Endothelial cell of umbilical vein (primary cell): ENCODE results near the gene NR1I3. TPM values are rescaled to one million over a fixed set of nuclear protein-coding genes. Genes with fewer than 3 reads are reported as not detected.
"Not testable (repeated sequence)": the region's sequence is repeated elsewhere in the genome, so short reads cannot be mapped to it uniquely, and the experiment has no call there.

Experiments
- BruUV-seq: library from RNA; stranded (reverse); fragments of 400-500 nt; replicated peaks from 2 replicates; lab custom pipeline; 2021; lab: Mats Ljungman, UMichigan
- CTCF ChIA-PET: fragments of 300-600, 350-600 bp; sonication (Branson Sonifier 250); formaldehyde crosslinking; loops from one replicate; lab custom pipeline; 2021; ENCODE audit warnings: antibody characterized with exemption, inconsistent platforms; lab: Charles Lee
- POLR2A ChIA-PET: fragments of 300-600, 350-600 bp; sonication (Branson Sonifier 250); formaldehyde crosslinking; loops from one replicate; lab custom pipeline; 2021; ENCODE audit warnings: antibody characterized with exemption, inconsistent platforms; lab: Charles Lee
- DNase-seq: peaks from one replicate; pipeline ENCODE4 v3.0.0-alpha.2; 2011; ENCODE audit warnings: low read depth, low spot score
- FAIRE-seq: peaks from 2 replicates; lab custom pipeline; 2011; peaks lifted over from hg19 to GRCh38; lab: Jason Lieb, UNC
- H2AFZ ChIP-seq: 2 replicates; pipeline ENCODE4 v1.6.0; 2012; ENCODE audit warnings: low read depth, low read length, control low read depth, inconsistent platforms
- H3K27ac ChIP-seq: 2 replicates; pipeline ENCODE4 v1.5.1; 2011; ENCODE audit warnings: low read depth, mild to moderate bottlenecking, control low read depth, low read length, moderate library complexity; ENCODE audit not compliant: insufficient read depth
- H3K27me3 ChIP-seq, 2 experiments: 2 replicates each; pipeline versions ENCODE4 v1.6.0 to v1.6.1; 2011; ENCODE audit warnings: low read length in 2 of 2, mixed read lengths in 1 of 2; ENCODE audit not compliant: control insufficient read depth in 2 of 2, insufficient read depth in 2 of 2
- H3K36me3 ChIP-seq, 2 experiments: 2 replicates in 1 of 2; 3 replicates in 1 of 2; pipeline ENCODE4 v1.5.1; 2011; ENCODE audit warnings: low read length in 2 of 2, mild to moderate bottlenecking in 1 of 2, moderate library complexity in 1 of 2; ENCODE audit not compliant: control insufficient read depth in 2 of 2, insufficient read depth in 2 of 2; ENCODE audit errors: extremely low read depth in 1 of 2
- H3K4me1 ChIP-seq: 3 replicates; pipeline ENCODE4 v1.5.1; 2011; ENCODE audit warnings: mild to moderate bottlenecking, low read length; ENCODE audit not compliant: control insufficient read depth, insufficient read depth; ENCODE audit errors: extremely low read depth
- H3K4me2 ChIP-seq: 2 replicates; pipeline ENCODE4 v1.6.1; 2011; ENCODE audit warnings: low read length, control low read depth, mixed read lengths; ENCODE audit not compliant: insufficient read depth
- H3K4me3 ChIP-seq, 3 experiments: fragments of 200-600 bp in 1 of 3; sonication (generic), shearing (Covaris generic) in 1 of 3; replicated peaks in 1 of 3; 2 replicates each; pipeline ENCODE4 v1.5.1; 2011 to 2016; ENCODE audit warnings: control low read depth in 3 of 3, low read length in 3 of 3, mild to moderate bottlenecking in 2 of 3, inconsistent platforms in 1 of 3, low read depth in 1 of 3, moderate library complexity in 1 of 3; ENCODE audit not compliant: insufficient read depth in 1 of 3
- H3K79me2 ChIP-seq: 2 replicates; pipeline ENCODE4 v1.6.0; 2012; ENCODE audit warnings: low read length, inconsistent platforms; ENCODE audit not compliant: control insufficient read depth, insufficient read depth
- H3K9ac ChIP-seq: replicated peaks from 2 replicates; pipeline ENCODE3; 2011; ENCODE audit warnings: low read length, control low read depth; ENCODE audit not compliant: insufficient read depth; ENCODE audit errors: extremely low read depth
- H3K9me1 ChIP-seq: replicated peaks from 3 replicates; pipeline ENCODE4 v1.6.0; 2011; ENCODE audit warnings: mild to moderate bottlenecking, low read length; ENCODE audit not compliant: control insufficient read depth, insufficient read depth; ENCODE audit errors: extremely low read depth
- H3K9me3 ChIP-seq: replicated peaks from 2 replicates; pipeline ENCODE4 v1.5.1; 2012; ENCODE audit warnings: low read length, inconsistent platforms; ENCODE audit not compliant: control insufficient read depth, insufficient read depth
- H4K20me1 ChIP-seq: replicated peaks from 2 replicates; pipeline ENCODE3; 2011; ENCODE audit warnings: mild to moderate bottlenecking, low read length; ENCODE audit not compliant: control insufficient read depth, insufficient read depth; ENCODE audit errors: extremely low read depth
- dilution Hi-C: fragments of 300-500 bp; cut with MboI; formaldehyde crosslinking; loops from one replicate; pipeline ENCODE4 v1.15.0; 2019; ENCODE audit warnings: low sequenced_read_pairs; ENCODE audit not compliant: extremely low pct_ligation_motif_present
- intact Hi-C: fragments of 100-400 bp; cut with micrococcal nuclease; formaldehyde crosslinking; loops from one replicate; pipeline ENCODE4 v1.10.0; 2022
- polyA plus RNA-seq, 4 experiments: library from polyadenylated mRNA; depleted of rRNA in 3 of 4; stranded (reverse) in 3 of 4; unstranded in 1 of 4; fragments of >200 nt; gene quantifications; 2 replicates each; pipeline versions ENCODE4 v1.2.1 to v1.2.3, GENCODE V29; 2011 to 2012; ENCODE audit warnings: missing spikeins in 1 of 4
- total RNA-seq: library from RNA; stranded (reverse); gene quantifications from 2 replicates; pipeline ENCODE4 v1.2.3, GENCODE V29; 2021

NR1I3 gene
- total and polyA plus RNA-seq, 2 donors (not counting 3 experiments of a cell fraction or from before 2014, with no cell fraction given), result not detected

DNA sequence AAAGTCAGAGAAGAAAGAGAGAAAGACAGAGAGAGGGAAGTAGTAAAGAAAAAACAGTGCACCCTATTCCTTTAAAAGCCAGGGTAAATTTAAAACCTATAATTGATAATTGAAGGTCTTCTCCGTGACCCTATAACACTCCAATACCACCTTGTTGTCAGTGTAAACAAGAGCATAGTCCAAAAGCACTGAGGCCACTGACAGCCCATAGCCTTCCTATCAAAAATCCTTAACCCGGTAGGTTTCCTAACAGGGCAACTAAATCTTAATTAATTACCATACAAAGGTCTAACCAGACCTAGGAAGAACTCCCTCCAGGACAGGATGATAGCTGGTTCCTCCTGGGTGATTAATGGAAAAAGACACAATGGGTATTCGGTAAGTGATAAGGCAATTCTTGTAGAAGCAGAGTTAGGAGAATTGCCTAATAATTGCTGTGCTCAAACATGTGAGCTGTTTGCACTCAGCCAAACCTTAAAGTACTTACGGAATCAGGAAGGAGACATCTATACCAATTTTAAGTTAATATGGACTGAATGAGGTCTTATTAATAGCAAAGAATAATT lies 18.0 kb upstream of the NR1I3 start:
- CTCF ChIA-PET, FAIRE-seq, H3K4me3 ChIP-seq, H3K4me1 ChIP-seq, intact Hi-C loops, H4K20me1 ChIP-seq, H3K9me1 ChIP-seq, H3K27ac ChIP-seq, dilution Hi-C loops, H3K9ac ChIP-seq, H3K79me2 ChIP-seq, DNase-seq, BruUV-seq, H3K4me2 ChIP-seq, H3K9me3 ChIP-seq, POLR2A ChIA-PET, H2AFZ ChIP-seq, H3K36me3 ChIP-seq: not testable (repeated sequence)
- H3K27me3 ChIP-seq, result peaks cover 23 to 33% of the 10 kb centered on the region in 2 experiments

DNA sequence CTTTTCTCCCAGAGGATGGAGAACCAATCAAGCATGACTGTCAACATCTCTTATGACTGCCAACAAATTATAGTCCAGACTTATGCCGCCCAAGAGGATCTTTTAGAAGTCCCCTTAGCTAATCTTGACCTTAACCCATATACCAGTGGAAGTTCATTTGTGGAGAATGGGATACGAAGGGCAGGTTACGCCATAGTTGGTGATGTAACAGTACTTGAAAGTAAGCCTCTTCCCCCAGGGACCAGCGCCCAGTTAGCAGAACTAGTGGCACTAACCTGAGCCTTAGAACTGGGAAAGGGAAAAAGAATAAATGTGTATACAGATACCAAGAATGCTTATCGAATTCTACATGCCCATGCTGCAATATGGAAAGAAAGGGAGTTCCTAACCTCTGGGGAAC lies 17.3 kb upstream of the NR1I3 start:
- DNase-seq, H3K27ac ChIP-seq, H3K4me3 ChIP-seq, H3K79me2 ChIP-seq, intact Hi-C loops, H3K9me1 ChIP-seq, FAIRE-seq, H3K4me2 ChIP-seq, H3K9ac ChIP-seq, H3K36me3 ChIP-seq, BruUV-seq, CTCF ChIA-PET, POLR2A ChIA-PET, H3K4me1 ChIP-seq, H2AFZ ChIP-seq, H4K20me1 ChIP-seq, H3K9me3 ChIP-seq, dilution Hi-C loops: not testable (repeated sequence)
- H3K27me3 ChIP-seq, result peaks cover 15 to 26% of the 10 kb centered on the region in 2 experiments
